Right lobe of liver (tissue), 6 donors: ENCODE data around the gene MFSD11. TPM values are rescaled to one million over a fixed set of nuclear protein-coding genes. Genes with fewer than 3 reads are reported as not detected.

Experiments used
- ATAC-seq, 4 donors: fragments of 200-7000 bp; cut with Tn5 transposase; one replicate each; pipeline ENCODE4 v1.9.1; 2020; ENCODE audit warnings: mild to moderate bottlenecking in 4 of 4, moderate library complexity in 4 of 4
- DNase-seq, 3 donors: peaks; one replicate each; pipeline ENCODE4 v3.0.0-alpha.2; 2020
- H3K27ac ChIP-seq, 3 donors: fragments of 200-600 bp; one replicate each; pipeline ENCODE4 v1.8.0; 2022
- H3K27me3 ChIP-seq, 2 donors: fragments of 200-600 bp; one replicate each; pipeline ENCODE4 v1.8.0; 2022
- H3K36me3 ChIP-seq, 4 donors: fragments of 200-600 bp; sonication (generic) in 1 of 4; one replicate each; pipeline versions ENCODE4 v1.5.1 to v1.8.0; 2017 to 2022; ENCODE audit warnings: control low read depth in 1 of 4
- H3K4me1 ChIP-seq, 4 donors: fragments of 200-600 bp; sonication (generic) in 1 of 4; one replicate each; pipeline versions ENCODE4 v1.5.1 to v1.8.0; 2017 to 2022; ENCODE audit warnings: control low read depth in 1 of 4
- H3K4me3 ChIP-seq, 3 donors: fragments of 200-600 bp; one replicate each; pipeline ENCODE4 v1.8.0; 2022
- H3K9me3 ChIP-seq, 4 donors: fragments of 200-600 bp; sonication (generic) in 1 of 4; one replicate each; pipeline versions ENCODE4 v1.5.1 to v1.8.0; 2017 to 2022; ENCODE audit warnings: control low read depth in 1 of 4
- POLR2A ChIP-seq: fragments of 450-650 bp; IDR thresholded peaks from one replicate; pipeline ENCODE4 v1.6.1; 2017; ENCODE audit warnings: antibody characterized with exemption, mild to moderate bottlenecking
- WGBS: methylation state at CpG from one replicate; pipeline ENCODE4 v1.1.6; 2018; ENCODE audit warnings: low coverage, low lambda C conversion rate; ENCODE audit not compliant: insufficient coverage; ENCODE audit errors: missing lambda C conversion rate; 5-methylcytosine and 5-hydroxymethylcytosine counted together
- intact Hi-C, 2 donors: fragments of 100-400 bp; cut with DNase I; formaldehyde crosslinking; loops; one replicate each; pipeline versions ENCODE4 v1.11.2 to v1.14.1; 2022
- total RNA-seq, 6 experiments: library from RNA; depleted of rRNA in 2 of 6; stranded (reverse); fragments of >200 nt in 2 of 6; fragmentation: NEBNext Ultra II Directional in 3 of 6; extraction: Animal tissue kit (Norgen Biotek cat#: 25700) in 3 of 6; gene quantifications; one replicate each; pipeline versions ENCODE4 v1.1.0 to v1.2.4, GENCODE V29; 2016 to 2023
- TF ChIP-seq, protein P1 (sequence below), 4 donors: fragments of 200-600 bp in 3 of 4; fragments of 450-650 bp in 1 of 4; IDR thresholded peaks; one replicate each; pipeline versions ENCODE4 v1.5.1 to v1.8.0; 2016 to 2022; ENCODE audit warnings: antibody characterized with exemption in 4 of 4, mild to moderate bottlenecking in 2 of 4
- donor health status: DM: no; HTN: yes; CAD: no.
- donor health status: DM: no; HTN: no; CAD: no.
- donor health status: DM: no; HTN: no; CAD: no.
- donor health status: DM: no; HTN: yes; CAD: no.
- donor health status: DM: no; HTN: yes; CAD: no.

Gene MFSD11
- total RNA-seq, 6 experiments from 2014 or later = 8.5 to 16.3 (median 15.3) TPM

GRCh38 chr17:76716839-76717215 lies 21.1 kb upstream of the MFSD11 start:
- peaks cover 0 to 4% (median 0%) of the 10 kb centered on the region in 4 donors for H3K4me1 ChIP-seq
- WGBS = 73% methylated on average over 4 of the region's 6 CpGs
- no peak overlapping the region for H3K4me3 ChIP-seq
- no peaks in the 10 kb centered on the region for H3K9me3 ChIP-seq
- intact Hi-C loops = no loop called here
- DNase-seq (no peak), ATAC-seq (no peak)
- peaks cover 10 to 85% (median 45%) of the 10 kb centered on the region in 4 donors for H3K36me3 ChIP-seq
- no peaks in the 10 kb centered on the region for H3K27me3 ChIP-seq
- TF ChIP-seq, protein P1, sequence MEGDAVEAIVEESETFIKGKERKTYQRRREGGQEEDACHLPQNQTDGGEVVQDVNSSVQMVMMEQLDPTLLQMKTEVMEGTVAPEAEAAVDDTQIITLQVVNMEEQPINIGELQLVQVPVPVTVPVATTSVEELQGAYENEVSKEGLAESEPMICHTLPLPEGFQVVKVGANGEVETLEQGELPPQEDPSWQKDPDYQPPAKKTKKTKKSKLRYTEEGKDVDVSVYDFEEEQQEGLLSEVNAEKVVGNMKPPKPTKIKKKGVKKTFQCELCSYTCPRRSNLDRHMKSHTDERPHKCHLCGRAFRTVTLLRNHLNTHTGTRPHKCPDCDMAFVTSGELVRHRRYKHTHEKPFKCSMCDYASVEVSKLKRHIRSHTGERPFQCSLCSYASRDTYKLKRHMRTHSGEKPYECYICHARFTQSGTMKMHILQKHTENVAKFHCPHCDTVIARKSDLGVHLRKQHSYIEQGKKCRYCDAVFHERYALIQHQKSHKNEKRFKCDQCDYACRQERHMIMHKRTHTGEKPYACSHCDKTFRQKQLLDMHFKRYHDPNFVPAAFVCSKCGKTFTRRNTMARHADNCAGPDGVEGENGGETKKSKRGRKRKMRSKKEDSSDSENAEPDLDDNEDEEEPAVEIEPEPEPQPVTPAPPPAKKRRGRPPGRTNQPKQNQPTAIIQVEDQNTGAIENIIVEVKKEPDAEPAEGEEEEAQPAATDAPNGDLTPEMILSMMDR (IDR thresholded peaks at IDR 0.05) = no peak
- no peak for TF ChIP-seq POLR2A
- peak overlapping the region in 2 of 3 donors; percentile 24 to 36 for H3K27ac ChIP-seq

DNA sequence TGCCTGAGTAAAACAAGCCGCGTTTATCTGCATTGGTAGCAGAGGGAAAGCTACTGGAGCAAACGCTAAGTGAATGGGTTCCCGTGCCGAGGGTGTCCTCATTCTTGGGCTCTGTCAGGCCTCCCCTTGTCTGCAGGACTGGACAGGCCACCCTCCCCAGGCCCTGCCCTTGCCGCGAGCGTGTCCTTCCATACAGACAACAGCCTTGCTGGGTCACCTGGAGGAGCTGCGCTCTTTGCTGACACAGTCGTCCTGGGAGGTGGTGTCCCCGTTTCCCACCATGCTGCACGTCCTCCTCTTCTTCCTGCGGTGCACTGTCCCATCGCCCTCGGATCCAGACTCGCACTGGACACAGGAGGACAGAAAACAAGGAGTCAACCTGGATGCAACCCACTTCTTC lies 19.4 kb upstream of the MFSD11 start:
- H3K27ac ChIP-seq = no peak overlapping the region
- peaks cover 10 to 93% (median 56%) of the 10 kb centered on the region in 4 donors for H3K36me3 ChIP-seq
- ATAC-seq (no peak), DNase-seq (no peak)
- no peaks in the 10 kb centered on the region for H3K27me3 ChIP-seq
- intact Hi-C loops = no loop called here
- no peak for TF ChIP-seq POLR2A
- TF ChIP-seq, protein P1 (IDR thresholded peaks at IDR 0.05) = no peak
- WGBS = 91% methylated on average over 12 of the region's 16 CpGs
- H3K4me3 ChIP-seq = no peak overlapping the region
- H3K9me3 ChIP-seq = no peaks in the 10 kb centered on the region
- peaks cover 0 to 4% (median 0%) of the 10 kb centered on the region in 4 donors for H3K4me1 ChIP-seq

DNA sequence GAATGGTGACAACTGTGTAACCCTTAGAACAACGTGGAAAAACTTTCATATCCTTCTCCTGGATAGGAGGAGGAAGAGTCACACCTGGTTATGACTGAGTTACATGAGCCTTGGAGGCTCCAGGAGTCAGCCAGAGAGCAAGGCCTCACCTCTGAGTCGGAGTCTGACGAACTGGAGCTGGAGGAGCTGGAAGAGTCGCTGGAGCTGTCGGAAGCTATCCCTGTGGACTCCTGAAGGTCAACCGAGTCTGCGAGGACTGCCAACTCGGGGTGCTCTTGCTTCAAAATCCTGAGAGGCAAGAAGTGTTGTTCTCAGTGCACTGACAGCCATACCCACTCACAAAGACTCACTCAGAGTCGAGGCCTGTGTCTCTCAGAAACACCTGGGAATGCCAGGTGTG lies 17.7 kb upstream of the MFSD11 start:
- intact Hi-C loops = no loop called here
- Histone ChIP-seq H3K27ac (no peak overlapping the region), H3K27me3 (no peaks in the 10 kb centered on the region), H3K9me3 (no peaks in the 10 kb centered on the region), H3K36me3 (peaks cover 14 to 99% (median 58%) of the 10 kb centered on the region in 4 donors), H3K4me3 (no peak overlapping the region), H3K4me1 (peaks cover 0 to 11% (median 4%) of the 10 kb centered on the region in 4 donors)
- TF ChIP-seq, protein P1 (IDR thresholded peaks at IDR 0.05) = no peak
- no peak for TF ChIP-seq POLR2A
- WGBS = 79% methylated on average over 2 of the region's 9 CpGs
- DNase-seq (no peak), ATAC-seq (no peak)

GRCh38 chr17:76720941-76721340 lies 17.0 kb upstream of the MFSD11 start:
- 91% methylated on average over 3 of the region's 9 CpGs for WGBS
- no peak for DNase-seq
- peaks cover 14 to 92% (median 55%) of the 10 kb centered on the region in 4 donors for H3K36me3 ChIP-seq

More at GRCh38 chr17:76720941-76721340, 17.0 kb upstream of the MFSD11 start:
- no peak overlapping the region for H3K4me3 ChIP-seq
- H3K27me3 ChIP-seq = no peaks in the 10 kb centered on the region
- H3K4me1 ChIP-seq = peaks cover 0 to 15% (median 6%) of the 10 kb centered on the region in 4 donors
- intact Hi-C loops = no loop called here
- no peak for TF ChIP-seq POLR2A
- TF ChIP-seq, protein P1 (IDR thresholded peaks at IDR 0.05) = no peak
- no peak overlapping the region for H3K27ac ChIP-seq
- no peaks in the 10 kb centered on the region for H3K9me3 ChIP-seq
- ATAC-seq = no peak
